Astrocyte (in vitro differentiated cells and primary cell): Measurements from ENCODE around the gene PRMT9. TPM values are rescaled to one million over a fixed set of nuclear protein-coding genes. Genes with fewer than 3 reads are reported as not detected.

Experiments used
- DNase-seq: peaks from one replicate; pipeline ENCODE4 v3.0.0-alpha.2; 2010; ENCODE audit warnings: low read depth
- FAIRE-seq: peaks from 2 replicates; lab custom pipeline; 2011; peaks lifted over from hg19 to GRCh38; lab: Jason Lieb, UNC
- H2AFZ ChIP-seq: 2 replicates; pipeline ENCODE4 v1.6.0; 2012; ENCODE audit warnings: low read depth, low read length, inconsistent platforms
- H3K27ac ChIP-seq: 2 replicates; pipeline ENCODE4 v1.5.1; 2011; ENCODE audit warnings: low read depth, low read length, inconsistent platforms
- H3K27me3 ChIP-seq: 2 replicates; pipeline ENCODE4 v1.6.0; 2011; ENCODE audit warnings: low read length, inconsistent platforms; ENCODE audit not compliant: insufficient read depth
- H3K36me3 ChIP-seq: 2 replicates; pipeline ENCODE4 v1.5.1; 2011; ENCODE audit warnings: low read length, inconsistent platforms; ENCODE audit not compliant: insufficient read depth
- H3K4me1 ChIP-seq: 2 replicates; pipeline ENCODE4 v1.5.1; 2011; ENCODE audit warnings: low read length, inconsistent platforms; ENCODE audit not compliant: insufficient read depth
- H3K4me2 ChIP-seq: 2 replicates; pipeline ENCODE4 v1.6.0; 2012; ENCODE audit warnings: low read length, inconsistent platforms
- H3K4me3 ChIP-seq: 2 replicates; pipeline ENCODE4 v1.5.1; 2011; ENCODE audit warnings: low read depth, mild to moderate bottlenecking, low read length, inconsistent platforms; ENCODE audit not compliant: insufficient read depth
- H3K79me2 ChIP-seq: 2 replicates; pipeline ENCODE4 v1.6.0; 2012; ENCODE audit warnings: mild to moderate bottlenecking, low read length, inconsistent platforms; ENCODE audit not compliant: insufficient read depth
- H3K9ac ChIP-seq: 2 replicates; pipeline ENCODE4 v1.6.0; 2012; ENCODE audit warnings: mild to moderate bottlenecking, low read length, inconsistent platforms
- H3K9me3 ChIP-seq: 2 replicates; pipeline ENCODE4 v1.5.1; 2012; ENCODE audit warnings: low read depth, mild to moderate bottlenecking, low read length, inconsistent platforms; ENCODE audit not compliant: insufficient read depth
- H4K20me1 ChIP-seq: 2 replicates; pipeline ENCODE4 v1.6.0; 2012; ENCODE audit warnings: low read length, inconsistent platforms; ENCODE audit not compliant: insufficient read depth
- H3K27ac Mint-ChIP-seq: one replicate; pipeline ENCODE4 v1.8.0; 2021; ENCODE audit warnings: mild to moderate bottlenecking, mixed read lengths; ENCODE audit not compliant: unreplicated experiment
- H3K27me3 Mint-ChIP-seq: one replicate; pipeline ENCODE4 v1.8.0; 2021; ENCODE audit warnings: low read depth, mixed read lengths; ENCODE audit not compliant: unreplicated experiment
- H3K36me3 Mint-ChIP-seq: one replicate; pipeline ENCODE4 v1.8.0; 2021; ENCODE audit warnings: low read depth, mixed read lengths; ENCODE audit not compliant: unreplicated experiment
- H3K4me1 Mint-ChIP-seq: one replicate; pipeline ENCODE4 v1.8.0; 2021; ENCODE audit warnings: low read depth, mixed read lengths; ENCODE audit not compliant: unreplicated experiment
- H3K4me3 Mint-ChIP-seq: one replicate; pipeline ENCODE4 v1.8.0; 2021; ENCODE audit warnings: mild to moderate bottlenecking, moderate library complexity, mixed read lengths; ENCODE audit not compliant: unreplicated experiment
- H3K9me3 Mint-ChIP-seq: one replicate; pipeline ENCODE4 v1.8.0; 2021; ENCODE audit warnings: mild to moderate bottlenecking, mixed read lengths; ENCODE audit not compliant: unreplicated experiment
- CTCF ChIP-seq: IDR thresholded peaks from 2 replicates; pipeline ENCODE4 v1.5.1; 2011; ENCODE audit warnings: low read depth, mild to moderate bottlenecking, inconsistent platforms, low read length, moderate library complexity; ENCODE audit not compliant: insufficient read depth
- EZH2 ChIP-seq: IDR thresholded peaks from 2 replicates; pipeline ENCODE4 v1.6.1; 2012; ENCODE audit warnings: mild to moderate bottlenecking, low read length, inconsistent platforms; ENCODE audit not compliant: insufficient read depth
- total RNA-seq: library from RNA; stranded (reverse); gene quantifications from 2 replicates; pipeline ENCODE4 v1.2.1, GENCODE V29; 2021

Gene PRMT9
- total RNA-seq, 1 donor from 2014 or later = 8.4 TPM

GRCh38 chr4:147727476-147728028, 43.6 kb upstream of the PRMT9 start:
- H3K9me3 ChIP-seq = no peaks in the 10 kb centered on the region
- no peak overlapping the region for H3K4me3 ChIP-seq
- H3K9ac ChIP-seq = no peak overlapping the region
- no peaks in the 10 kb centered on the region for H3K36me3 ChIP-seq
- Mint-ChIP-seq H3K4me1 (peaks cover 5% of the 10 kb centered on the region), H3K27me3 (peaks cover 9% of the 10 kb centered on the region), H3K4me3 (no peak overlapping the region), H3K36me3 (no peaks in the 10 kb centered on the region), H3K27ac (no peak overlapping the region), H3K9me3 (no peaks in the 10 kb centered on the region)
- no peaks in the 10 kb centered on the region for H3K27me3 ChIP-seq
- DNase-seq (no peak), FAIRE-seq (no peak)
- TF ChIP-seq CTCF = no peak
- no peak for TF ChIP-seq EZH2
- no peak overlapping the region for H3K4me2 ChIP-seq
- H4K20me1 ChIP-seq = no peaks in the 10 kb centered on the region
- no peak overlapping the region for H2AFZ ChIP-seq
- peaks cover 4% of the 10 kb centered on the region for H3K79me2 ChIP-seq
- no peak overlapping the region for H3K27ac ChIP-seq
- peaks cover 5% of the 10 kb centered on the region for H3K4me1 ChIP-seq

GRCh38 chr4:147725673-147726072, 41.7 kb upstream of the PRMT9 start:
- peaks cover 9% of the 10 kb centered on the region for H3K27me3 Mint-ChIP-seq
- no peak overlapping the region for H3K27ac Mint-ChIP-seq
- TF ChIP-seq EZH2 (no peak), CTCF (no peak)
- DNase-seq = no peak
- H3K27me3 ChIP-seq = no peaks in the 10 kb centered on the region
- no peaks in the 10 kb centered on the region for H3K36me3 ChIP-seq
- H3K4me2 ChIP-seq = no peak overlapping the region
- H2AFZ ChIP-seq = no peak overlapping the region
- no peaks in the 10 kb centered on the region for H3K79me2 ChIP-seq
- H3K9me3 ChIP-seq = no peaks in the 10 kb centered on the region
- FAIRE-seq = no peak
- no peak overlapping the region for H3K27ac ChIP-seq
- no peaks in the 10 kb centered on the region for H4K20me1 ChIP-seq
- H3K36me3 Mint-ChIP-seq = no peaks in the 10 kb centered on the region
- H3K4me3 ChIP-seq = no peak overlapping the region
- H3K9me3 Mint-ChIP-seq = no peaks in the 10 kb centered on the region
- no peak overlapping the region for H3K4me3 Mint-ChIP-seq
- no peak overlapping the region for H3K9ac ChIP-seq
- peaks cover 5% of the 10 kb centered on the region for H3K4me1 Mint-ChIP-seq
- H3K4me1 ChIP-seq = no peaks in the 10 kb centered on the region

- Histone ChIP-seq H2AFZ (no peak overlapping the region), H4K20me1 (no peaks in the 10 kb centered on the region), H3K9me3 (no peaks in the 10 kb centered on the region), H3K9ac (no peak overlapping the region), H3K4me1 (no peaks in the 10 kb centered on the region), H3K27me3 (no peaks in the 10 kb centered on the region), H3K4me3 (no peak overlapping the region), H3K4me2 (no peak overlapping the region), H3K36me3 (no peaks in the 10 kb centered on the region), H3K79me2 (no peaks in the 10 kb centered on the region), H3K27ac (no peak overlapping the region)
- FAIRE-seq (no peak), DNase-seq (no peak)
- H3K27me3 Mint-ChIP-seq = peaks cover 9% of the 10 kb centered on the region
- H3K27ac Mint-ChIP-seq = no peak overlapping the region
- H3K36me3 Mint-ChIP-seq = no peaks in the 10 kb centered on the region
- no peak overlapping the region for H3K4me3 Mint-ChIP-seq
- TF ChIP-seq CTCF (no peak), EZH2 (no peak)
- H3K4me1 Mint-ChIP-seq = no peaks in the 10 kb centered on the region
- H3K9me3 Mint-ChIP-seq = no peaks in the 10 kb centered on the region
Measured at GRCh38 chr4:147724468-147725201, 40.7 kb upstream of the PRMT9 start.
